ENCODE results near the gene CDYL. TPM values are rescaled to one million over a fixed set of nuclear protein-coding genes. Genes with fewer than 3 reads are reported as not detected.

Gene CDYL
- total RNA-seq, 1 experiment from 2014 or later, result 60.8 TPM

GRCh38 chr6:4852938-4853337, 76.7 kb downstream of the CDYL start:
- Histone ChIP-seq H2AFZ (no peak overlapping the region), H3K4me3 (no peak overlapping the region), H3K27me3 (ENCODE audit: insufficient read depth, low read depth) (no peaks in the 10 kb centered on the region), H4K20me1 (ENCODE audit: insufficient read depth) (0 out of 2 replicates have a peak, but pooled peaks cover 3% of the 10 kb centered on the region), H3K9me3 (ENCODE audit: insufficient read depth, low read depth) (no peaks in the 10 kb centered on the region), H3F3A (ENCODE audit: insufficient read depth, low read depth) (no peaks in the 10 kb centered on the region), H3K4me1 (replicated peaks; ENCODE audit: insufficient read depth) (peaks cover 14% of the 10 kb centered on the region), H3K36me3 (ENCODE audit: low read depth) (no peaks in the 10 kb centered on the region), H3K27ac (no peak overlapping the region), H3K9me2 (ENCODE audit: insufficient read depth) (no peaks in the 10 kb centered on the region), H3K4me2 (no peak overlapping the region), H3K79me2 (ENCODE audit: low read depth) (peaks cover 20% of the 10 kb centered on the region)
- no peak for DNase-seq
- intact Hi-C loops (cut with micrococcal nuclease; ENCODE audit: unreplicated experiment), result no loop called here
- ChIA-PET CTCF (no interaction called here), POLR2A (ENCODE audit: unreplicated experiment) (interaction anchor here (0.6 kb wide), 1 partner anchor 394 kb away, joined by 3 read pairs; no protein-coding TSS in a partner anchor)
- TF ChIP-seq CTCF (conservative IDR thresholded peaks at IDR 0.05), result no peak
- no peak for TF ChIP-seq EZH2 (IDR thresholded peaks at IDR 0.05; ENCODE audit: low read depth)
- no TSS peak for BruUV-seq (replicated peaks)

GRCh38 chr6:4853349-4853748, 77.1 kb downstream of the CDYL start:
- Histone ChIP-seq H3F3A (ENCODE audit: insufficient read depth, low read depth) (no peaks in the 10 kb centered on the region), H3K4me3 (no peak overlapping the region), H3K4me1 (replicated peaks; ENCODE audit: insufficient read depth) (peaks cover 10% of the 10 kb centered on the region), H3K79me2 (ENCODE audit: low read depth) (peaks cover 16% of the 10 kb centered on the region), H3K27me3 (ENCODE audit: insufficient read depth, low read depth) (no peaks in the 10 kb centered on the region), H3K9me3 (ENCODE audit: insufficient read depth, low read depth) (no peaks in the 10 kb centered on the region), H2AFZ (no peak overlapping the region), H3K27ac (no peak overlapping the region), H3K4me2 (no peak overlapping the region), H3K9me2 (ENCODE audit: insufficient read depth) (no peaks in the 10 kb centered on the region), H3K36me3 (ENCODE audit: low read depth) (no peaks in the 10 kb centered on the region), H4K20me1 (ENCODE audit: insufficient read depth) (0 out of 2 replicates have a peak, but pooled peaks cover 3% of the 10 kb centered on the region)
- POLR2A ChIA-PET (ENCODE audit: unreplicated experiment), result interaction anchor here (0.6 kb wide), 1 partner anchor 394 kb away, joined by 3 read pairs; no protein-coding TSS in a partner anchor
- no peak for TF ChIP-seq CTCF (conservative IDR thresholded peaks at IDR 0.05)
- no peak for TF ChIP-seq EZH2 (IDR thresholded peaks at IDR 0.05; ENCODE audit: low read depth)
- CTCF ChIA-PET, result interaction anchor here (0.7 kb wide), 1 partner anchor 77 kb away, joined by 3 read pairs; the partner anchor contains the start of gene CDYL
- DNase-seq, result no peak
- BruUV-seq (replicated peaks), result no TSS peak
- intact Hi-C loops (cut with micrococcal nuclease; ENCODE audit: unreplicated experiment), result no loop called here

GRCh38 chr6:4853782-4854511, 77.7 kb downstream of the CDYL start:
- Histone ChIP-seq H3K27ac (no peak overlapping the region), H3K4me2 (no peak overlapping the region), H3K4me1 (replicated peaks; ENCODE audit: insufficient read depth) (peaks cover 4% of the 10 kb centered on the region), H3K27me3 (ENCODE audit: insufficient read depth, low read depth) (no peaks in the 10 kb centered on the region), H2AFZ (no peak overlapping the region), H3K4me3 (no peak overlapping the region), H4K20me1 (ENCODE audit: insufficient read depth) (0 out of 2 replicates have a peak, but pooled peaks cover 3% of the 10 kb centered on the region), H3K9me2 (ENCODE audit: insufficient read depth) (no peaks in the 10 kb centered on the region), H3K9me3 (ENCODE audit: insufficient read depth, low read depth) (no peaks in the 10 kb centered on the region), H3K79me2 (ENCODE audit: low read depth) (peaks cover 10% of the 10 kb centered on the region), H3F3A (ENCODE audit: insufficient read depth, low read depth) (no peaks in the 10 kb centered on the region), H3K36me3 (ENCODE audit: low read depth) (no peaks in the 10 kb centered on the region)
- ChIA-PET CTCF (interaction anchor here (0.7 kb wide), 1 partner anchor 77 kb away, joined by 3 read pairs; the partner anchor contains the start of gene CDYL), POLR2A (ENCODE audit: unreplicated experiment) (interaction anchor here (0.6 kb wide), 1 partner anchor 393 kb away, joined by 3 read pairs; no protein-coding TSS in a partner anchor)
- no TSS peak for BruUV-seq (replicated peaks)
- intact Hi-C loops (cut with micrococcal nuclease; ENCODE audit: unreplicated experiment), result no loop called here
- no peak for TF ChIP-seq EZH2 (IDR thresholded peaks at IDR 0.05; ENCODE audit: low read depth)
- no peak for TF ChIP-seq CTCF (conservative IDR thresholded peaks at IDR 0.05)
- DNase-seq, result peak in 1 of 2 experiments; percentile 17

Measured in PC-9 (cell line).